ENCODE data around the gene HDAC7.

Gene HDAC7

GRCh38 chr12:47791351-47791746 is 28.4 kb downstream of the HDAC7 start:
- no peak for DNase-seq

GRCh38 chr12:47790676-47791350 is 28.9 kb downstream of the HDAC7 start:
- no peak for DNase-seq

DNA sequence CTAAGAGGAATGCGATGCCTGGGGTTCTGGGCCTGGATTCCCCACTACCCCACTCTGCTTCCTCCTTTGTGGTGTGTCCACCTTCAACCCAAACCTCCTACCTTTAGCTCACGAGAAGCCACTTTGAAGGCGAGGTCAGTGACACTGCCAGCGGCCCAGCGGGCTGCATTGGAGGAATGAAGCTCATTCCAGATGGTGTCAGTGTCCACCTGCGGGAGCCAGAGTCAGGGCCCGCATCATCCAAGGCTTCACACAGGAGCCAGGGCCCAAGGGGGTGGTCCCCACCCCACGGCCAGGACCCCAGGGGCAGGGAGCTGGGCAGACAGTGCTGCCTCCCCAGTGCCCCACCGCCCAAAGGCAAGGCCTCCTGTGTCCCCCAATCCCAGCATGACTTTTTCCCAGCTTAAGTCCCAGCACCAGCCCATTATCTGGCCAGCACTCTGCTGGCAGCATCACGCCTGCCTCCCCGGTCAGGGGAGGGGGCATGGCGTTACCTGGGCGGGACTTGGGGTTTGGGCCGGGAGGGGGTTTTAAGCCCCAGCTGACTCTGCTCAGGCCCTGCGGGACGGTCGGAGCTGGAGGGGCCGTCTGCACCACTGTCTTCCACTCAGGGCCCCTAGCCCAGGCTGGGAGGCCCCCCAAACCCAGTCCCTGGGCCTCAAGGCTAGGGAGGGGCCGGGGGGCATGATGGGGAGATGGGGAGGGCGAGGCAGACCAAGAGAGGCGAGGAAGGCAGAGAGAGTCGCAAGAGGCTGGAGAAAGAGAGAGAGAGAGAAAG is 29.8 kb downstream of the HDAC7 start:
- no peak for DNase-seq

DNA sequence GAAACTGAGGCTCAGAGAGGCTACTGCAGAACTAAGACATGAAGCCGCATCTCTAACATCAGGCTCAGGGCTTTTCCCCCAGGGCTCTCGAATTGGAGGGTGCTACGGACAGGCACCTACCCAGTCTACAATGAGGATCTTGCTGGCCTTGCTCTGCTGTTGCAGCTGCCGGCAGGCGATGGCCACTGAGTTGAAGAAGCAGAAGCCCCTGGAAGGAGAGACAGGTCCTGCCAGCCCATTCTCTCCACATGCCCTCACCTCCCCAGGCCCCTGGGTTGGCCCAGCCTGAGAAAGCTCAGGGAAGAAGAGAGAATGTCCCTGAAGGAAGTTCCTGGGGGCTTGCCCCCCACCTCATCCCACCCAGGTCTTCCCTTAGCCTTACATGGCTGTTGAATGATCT is 30.6 kb downstream of the HDAC7 start:
- DNase-seq = no peak

GRCh38 chr12:47787596-47788319 is 31.9 kb downstream of the HDAC7 start:
- no peak for DNase-seq

DNA sequence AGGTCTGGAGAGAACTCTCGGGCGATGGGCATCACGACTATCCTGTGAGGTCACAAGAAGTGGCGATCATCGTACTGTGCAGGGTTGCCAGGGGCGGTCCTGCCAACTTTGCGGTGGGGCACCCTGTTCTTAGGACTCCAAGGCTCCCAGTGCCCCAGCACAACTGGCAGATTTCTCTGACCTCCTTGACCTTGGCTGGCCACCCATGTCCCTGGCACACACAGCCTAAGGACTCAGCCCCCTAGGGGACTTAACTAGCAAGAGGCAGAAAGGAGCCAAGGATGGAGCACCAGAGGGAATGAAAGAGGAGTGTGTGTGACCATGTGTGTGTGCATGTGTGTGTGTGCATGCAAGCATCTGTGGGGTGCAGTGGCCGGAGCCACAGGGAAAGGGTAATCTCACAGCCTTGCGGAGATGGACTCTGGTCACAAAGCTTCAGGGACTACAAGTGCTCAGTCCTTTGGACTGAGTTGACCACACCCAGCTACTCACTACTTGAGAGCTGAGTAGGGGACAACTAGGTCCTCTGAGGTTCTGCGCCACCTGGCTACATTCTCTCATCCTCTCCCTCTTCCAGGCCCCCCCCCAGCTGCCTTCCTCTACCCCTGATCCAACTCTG is 32.9 kb downstream of the HDAC7 start:
- DNase-seq = no peak

- DNase-seq = no peak
Measured at GRCh38 chr12:47785887-47786661, 33.6 kb downstream of the HDAC7 start.

DNA sequence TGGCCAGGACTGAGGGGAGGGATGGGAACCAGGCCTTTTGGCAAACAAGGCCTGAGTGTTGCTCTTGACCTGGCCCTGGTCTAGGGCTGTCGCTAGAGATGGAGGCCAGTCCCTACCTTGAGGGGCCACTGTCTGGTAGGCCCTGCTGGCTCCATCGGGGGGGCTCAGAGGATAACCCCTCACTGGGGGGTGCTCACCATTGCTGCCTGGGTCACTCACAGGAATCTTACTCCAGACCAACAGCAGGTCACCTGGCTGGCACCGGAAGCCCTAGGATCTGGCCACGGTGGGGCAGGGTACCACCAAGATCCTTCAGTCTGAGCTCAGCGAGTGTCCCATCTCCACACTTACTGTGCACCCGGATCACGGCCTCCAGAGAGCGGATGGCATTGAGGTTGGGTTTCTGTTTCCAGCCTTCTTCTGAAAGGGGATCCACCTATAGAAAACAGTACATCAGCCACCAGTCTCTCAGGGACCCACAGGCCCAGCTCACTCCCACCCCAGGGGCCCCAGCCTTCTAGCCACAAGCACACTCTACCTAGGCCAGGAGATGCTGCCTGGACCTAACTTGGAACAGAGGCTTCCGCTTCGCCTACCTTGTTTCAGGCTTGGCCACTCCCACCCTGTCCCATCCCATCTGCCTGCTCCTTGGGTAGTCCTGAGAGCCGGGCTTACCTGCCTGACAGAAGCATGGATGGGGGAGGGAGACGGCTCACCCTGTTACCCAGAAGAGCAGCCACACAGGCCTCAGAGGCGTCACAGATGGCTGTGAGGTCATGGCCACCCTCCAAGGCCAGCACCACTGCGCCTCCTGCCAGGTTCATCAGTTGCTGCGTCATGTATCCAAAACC is 34.4 kb downstream of the HDAC7 start:
- DNase-seq = no peak

GRCh38 chr12:47783821-47784819 is 35.6 kb downstream of the HDAC7 start:
- no peak for DNase-seq

DNA sequence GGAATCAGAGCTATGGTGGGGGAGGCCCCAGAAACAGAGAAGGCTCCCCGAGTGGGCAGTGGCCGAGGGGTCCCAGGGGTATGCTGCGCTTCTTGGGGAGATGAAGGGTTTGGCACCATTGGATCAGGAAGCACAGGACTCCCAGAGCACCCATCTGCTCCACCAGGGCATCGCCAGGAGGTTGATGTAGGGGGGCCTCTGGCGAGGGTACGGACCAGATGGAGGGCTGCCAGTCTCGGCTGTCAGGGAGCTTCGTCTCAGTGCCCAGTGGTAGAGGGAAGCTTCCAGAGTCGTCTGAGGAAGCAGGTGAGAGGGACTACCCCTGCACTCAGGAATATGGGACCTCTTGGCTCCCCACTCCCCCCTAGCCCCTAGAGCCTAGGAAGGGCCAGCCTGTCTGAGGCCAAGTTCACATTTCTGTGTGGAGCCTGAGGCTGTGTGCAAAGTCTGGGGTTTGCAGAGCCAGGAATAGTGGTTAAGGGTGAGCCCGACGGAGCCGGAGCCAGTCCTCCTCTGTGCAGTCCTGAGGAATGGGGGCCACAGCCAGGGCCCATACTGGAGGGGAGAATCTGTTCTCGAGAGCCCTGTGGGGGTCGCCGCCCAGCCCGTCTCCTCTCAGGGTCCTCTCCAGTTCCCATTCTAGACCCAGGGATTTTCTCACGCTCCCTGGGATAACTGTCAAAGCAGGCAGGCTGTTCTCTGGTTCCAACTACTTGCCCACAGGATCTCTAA is 36.5 kb downstream of the HDAC7 start:
- no peak for DNase-seq

GRCh38 chr12:47782372-47782770 is 37.3 kb downstream of the HDAC7 start:
- no peak for DNase-seq

DNA sequence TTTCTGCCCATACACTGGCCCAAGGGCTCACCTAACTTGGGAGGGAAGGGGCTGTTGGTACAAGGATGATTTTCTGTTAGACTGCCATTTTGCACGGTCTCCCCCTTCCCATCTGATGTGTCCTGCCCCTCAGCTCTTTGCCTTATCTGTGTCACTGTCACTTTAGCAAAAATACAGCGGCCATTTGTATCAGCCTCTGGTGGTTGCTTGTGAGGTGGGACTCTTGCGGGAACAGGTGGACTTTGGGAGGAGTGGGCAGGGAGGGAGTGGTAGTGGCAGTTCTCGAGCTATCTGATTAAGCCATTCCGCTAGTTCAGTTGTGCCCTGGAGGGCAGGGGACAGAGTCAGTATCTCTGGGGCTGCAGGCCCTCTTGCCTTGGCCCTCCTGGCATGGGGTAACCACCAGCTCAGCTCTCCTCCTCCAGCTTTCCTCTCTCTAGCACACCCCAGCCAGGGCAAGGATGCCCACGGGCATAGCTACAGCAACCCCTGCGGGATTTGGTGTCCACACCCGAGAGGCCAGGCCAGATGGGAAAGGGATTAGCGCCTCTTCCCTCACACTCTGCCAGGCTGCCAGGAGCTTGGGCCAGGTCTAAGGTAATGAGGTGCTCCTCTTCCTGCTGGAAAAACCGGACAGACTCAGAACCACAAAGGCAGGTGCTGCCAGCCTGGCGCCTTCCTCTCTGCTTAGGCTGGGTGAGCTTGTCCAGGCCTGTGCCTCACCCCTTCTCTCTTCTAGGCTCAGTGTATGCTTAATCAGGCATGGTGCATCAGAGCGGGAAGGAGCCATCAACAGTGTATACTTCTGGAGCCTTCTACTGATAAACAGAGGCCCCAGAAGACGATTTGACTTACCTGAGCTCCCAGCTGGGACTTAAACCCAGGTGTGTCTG is 38.0 kb downstream of the HDAC7 start:
- no peak for DNase-seq

DNA sequence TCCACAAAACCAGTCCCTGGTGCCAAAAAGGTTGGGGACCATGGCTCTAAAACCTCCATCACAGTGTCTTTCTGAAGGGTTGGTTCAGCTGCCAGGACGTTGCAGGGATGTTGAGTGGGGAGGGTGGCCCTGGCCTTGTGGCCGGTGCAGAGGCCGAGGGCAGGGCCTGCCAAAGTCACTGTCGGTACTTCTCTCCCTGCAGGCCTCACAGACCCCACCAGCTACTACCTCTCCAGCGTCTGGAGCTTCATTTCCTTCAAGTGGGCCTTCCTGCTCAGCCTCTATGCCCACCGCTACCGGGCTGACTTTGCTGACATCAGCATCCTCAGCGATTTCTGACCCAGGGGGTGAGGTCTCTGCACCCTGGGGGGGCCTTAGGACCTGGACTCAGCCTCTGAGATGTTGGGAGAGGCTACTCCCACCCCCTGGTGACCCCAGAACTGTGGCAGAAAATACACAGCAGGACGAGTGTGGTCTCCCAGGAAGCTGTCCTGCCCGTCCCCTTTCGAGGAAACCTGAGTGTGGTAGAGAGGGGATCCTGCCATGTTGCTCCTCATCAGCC is 39.7 kb downstream of the HDAC7 start:
- no peak for DNase-seq

GRCh38 chr12:47779301-47779942 is 40.3 kb downstream of the HDAC7 start:
- DNase-seq = peak; percentile 91

GRCh38 chr12:47778881-47779280 is 40.8 kb downstream of the HDAC7 start:
- DNase-seq = no peak

DNA sequence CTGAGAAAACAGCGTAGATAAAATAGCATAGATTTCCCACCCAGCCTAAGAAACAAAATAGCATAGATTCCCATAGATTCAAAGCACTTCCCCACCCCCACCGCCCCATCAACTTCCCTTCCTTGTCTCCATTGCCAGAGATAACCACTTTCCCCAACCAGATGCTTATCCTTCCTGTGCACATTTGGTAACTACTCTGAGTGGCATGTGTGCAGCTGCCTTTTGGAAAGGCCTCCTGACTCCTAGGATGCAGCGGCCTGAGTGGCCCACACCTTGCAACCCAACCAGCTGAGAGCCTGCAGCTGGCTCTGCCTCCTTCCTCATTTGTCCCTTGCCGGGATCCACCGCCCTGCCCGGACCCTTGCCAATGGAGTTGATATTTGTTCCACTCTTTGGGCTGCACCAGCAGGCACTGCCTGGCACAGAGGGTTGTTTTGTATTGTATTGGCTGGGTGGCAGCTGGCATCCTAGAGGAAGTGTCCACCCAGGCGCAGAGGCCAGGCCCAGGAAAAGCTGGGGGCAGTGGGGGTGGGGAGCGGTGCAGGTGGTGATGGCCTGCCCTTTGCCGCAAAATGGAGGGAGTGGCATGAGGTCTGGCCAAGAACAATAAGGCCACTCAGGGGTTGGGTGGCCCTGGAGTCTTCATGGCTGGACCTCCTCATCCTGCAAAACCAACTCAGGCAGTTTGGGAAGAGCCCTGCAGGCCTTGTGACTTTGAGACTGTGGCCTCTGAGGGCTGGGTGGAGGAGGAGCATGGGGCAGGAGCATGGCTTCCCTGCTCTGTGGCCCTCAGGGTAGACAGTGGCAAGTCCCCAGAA is 41.8 kb downstream of the HDAC7 start:
- no peak for DNase-seq

DNA sequence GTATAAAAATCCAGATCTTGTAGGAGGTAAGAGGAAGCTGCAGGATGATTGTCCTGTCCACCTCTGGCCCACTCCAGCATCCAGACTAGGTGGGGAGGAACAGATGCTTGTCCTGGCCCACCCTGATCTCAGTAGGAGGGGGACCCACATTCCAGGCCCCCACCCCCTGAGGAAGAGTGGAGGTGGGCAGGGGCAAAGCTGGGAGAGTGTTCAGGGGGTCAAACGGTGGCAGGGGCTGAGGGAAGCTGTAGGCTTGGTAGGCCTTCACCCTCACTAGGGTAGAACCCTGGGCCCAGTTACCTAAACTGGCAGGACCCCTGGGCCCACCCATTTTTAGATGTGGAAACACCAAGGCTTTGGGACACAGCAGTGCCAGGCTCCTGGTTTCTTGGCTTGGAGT is 42.6 kb downstream of the HDAC7 start:
- no peak for DNase-seq
